ENCODE measurements around the gene EGFL7. TPM values are rescaled to one million over a fixed set of nuclear protein-coding genes. Genes with fewer than 3 reads are reported as not detected.

The EGFL7 gene
- total and polyA plus RNA-seq, 2 of the 8 experiments (the other 6 are each of a cell fraction or from before 2014, with no cell fraction given), result 37.8 to 53.4 TPM

DNA sequence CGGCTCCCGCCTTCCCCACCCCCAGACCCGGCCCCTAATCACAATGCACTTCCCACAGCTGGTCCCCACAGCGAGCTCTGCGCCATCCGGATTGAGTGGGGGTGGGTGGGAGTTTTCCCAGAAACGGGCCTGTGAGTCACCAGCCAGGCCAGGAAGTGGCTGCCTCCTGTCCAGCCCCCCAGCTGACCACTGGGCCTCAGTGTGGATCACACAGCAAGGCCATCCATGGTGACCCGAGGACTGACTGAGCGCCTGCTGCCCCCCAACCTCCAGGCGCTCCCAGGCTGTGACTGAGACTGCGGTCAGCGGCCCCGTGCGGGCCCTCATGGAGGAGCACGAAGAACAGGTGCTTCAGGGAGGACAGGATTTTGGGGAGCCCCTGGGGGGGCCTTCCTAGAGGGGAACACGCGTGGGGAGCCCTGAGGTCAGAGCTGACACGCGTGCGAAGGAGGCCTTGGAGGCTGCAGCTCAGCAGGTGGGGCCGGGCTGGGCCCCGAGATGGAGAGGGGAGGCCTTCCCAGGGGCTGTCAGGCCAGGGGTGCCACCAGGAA is 48.3 kb upstream of the EGFL7 start:
- FAIRE-seq, result no peak
- CTCF ChIA-PET (ENCODE audit: partially characterized antibody), result interaction anchor here (0.6 to 3.1 kb wide), 7 partner anchors 9 to 129 kb away, joined by 3 to 16 read pairs (median 3); no protein-coding TSS in a partner anchor
- H4K20me1 ChIP-seq (replicated peaks in 1 of 2; ENCODE audit: control insufficient read depth in 1 of 2, insufficient read depth in 2 of 2, low read length in 2 of 2), result no peaks in the 10 kb centered on the region

More for the DNA sequence above, 48.3 kb upstream of the EGFL7 start:
- Histone ChIP-seq H3K4ac (replicated peaks; ENCODE audit: insufficient read length, low read depth, low read length) (no peak overlapping the region), H2BK15ac (ENCODE audit: low read length) (no peak overlapping the region), H3K9me3 (ENCODE audit: insufficient read depth in 2 of 2, low read depth in 1 of 2, low read length in 1 of 2) (no peaks in the 10 kb centered on the region), H4K8ac (ENCODE audit: extremely low read depth, insufficient read depth, low read length) (peak overlapping the region; percentile 74; the same call in 1 of the 2 replicates), H3K36me3 (ENCODE audit: control insufficient read depth in 2 of 4, insufficient read depth in 4 of 4, low read length in 3 of 4) (no peaks in the 10 kb centered on the region), H2BK5ac (ENCODE audit: low read depth, low read length) (0 out of 2 replicates have a peak overlapping the region, but pooled peaks have one; percentile 18), H2AFZ (ENCODE audit: low read length) (no peak overlapping the region), H4K91ac (replicated peaks; ENCODE audit: insufficient read length, low read length) (no peak overlapping the region), H3K27ac (ENCODE audit: low read depth, low read length) (no peak overlapping the region), H3K27me3 (replicated peaks in 1 of 4; ENCODE audit: control insufficient read depth in 3 of 4, extremely low read depth in 1 of 4, insufficient read depth in 3 of 4, low read length in 3 of 4) (no peaks in the 10 kb centered on the region), H3K79me1 (ENCODE audit: low read depth, low read length) (no peaks in the 10 kb centered on the region), H3K4me2 (ENCODE audit: insufficient read depth in 1 of 2, low read depth in 2 of 2, low read length in 2 of 2) (no peak overlapping the region), H3K18ac (ENCODE audit: extremely low read depth, low read length) (peak overlapping the region; percentile 32; the same call in 1 of the 2 replicates), H2BK20ac (ENCODE audit: low read length) (no peak overlapping the region), H3K14ac (ENCODE audit: insufficient read length) (no peak overlapping the region), H2BK120ac (replicated peaks; ENCODE audit: low read depth, low read length) (no peak overlapping the region), H3K9ac (replicated peaks in 1 of 4; ENCODE audit: extremely low read depth in 1 of 4, low read depth in 3 of 4, low read length in 3 of 4) (no peak overlapping the region), H3K23me2 (ENCODE audit: low read depth, low read length) (no peaks in the 10 kb centered on the region), H2BK12ac (ENCODE audit: low read depth, low read length) (peak overlapping the region; percentile 75; the same call in 1 of the 2 replicates), H3K79me2 (ENCODE audit: control insufficient read depth in 1 of 2, insufficient read depth in 2 of 2, low read length in 2 of 2) (no peaks in the 10 kb centered on the region), H4K5ac (ENCODE audit: insufficient read length, low read depth, low read length) (no peak overlapping the region), H3K23ac (ENCODE audit: insufficient read length) (no peak overlapping the region), H2AK5ac (ENCODE audit: low read depth, low read length) (peak overlapping the region; percentile 39; the same call in 1 of the 2 replicates), H3K4me3 (ENCODE audit: extremely low read depth in 1 of 4, insufficient read depth in 2 of 4, low read depth in 3 of 4, low read length in 4 of 4) (no peak overlapping the region), H3K56ac (replicated peaks; ENCODE audit: insufficient read length, low read depth, low read length) (no peak overlapping the region), H3K4me1 (replicated peaks in 1 of 4; ENCODE audit: control insufficient read depth in 3 of 4, insufficient read depth in 4 of 4, low read length in 3 of 4) (peaks cover 0 to 15% (median 6%) of the 10 kb centered on the region in 4 experiments; a peak in 6 of 7 replicates)
- no peak for TF ChIP-seq ZNF274 (IDR thresholded peaks at IDR 0.05; ENCODE audit: borderline replicate concordance, extremely low read depth, low read length)
- TF ChIP-seq BACH1 (IDR thresholded peaks at IDR 0.05; ENCODE audit: low read length), result no peak
- TF ChIP-seq POLR2AphosphoS5 (IDR thresholded peaks at IDR 0.05; ENCODE audit: low read depth, low read length), result no peak
- TF ChIP-seq SIRT6 (IDR thresholded peaks at IDR 0.05; ENCODE audit: low read length), result no peak
- no peak for TF ChIP-seq MAFK (IDR thresholded peaks at IDR 0.05; ENCODE audit: low read depth, low read length)
- no peak for TF ChIP-seq KDM5A (IDR thresholded peaks at IDR 0.05; ENCODE audit: low read length)
- no peak for TF ChIP-seq GABPA (IDR thresholded peaks at IDR 0.05; ENCODE audit: borderline replicate concordance, insufficient read depth, low read length)
- TF ChIP-seq JUND (IDR thresholded peaks at IDR 0.05; ENCODE audit: low read length), result no peak
- TF ChIP-seq PHF8 (conservative IDR thresholded peaks at IDR 0.05; ENCODE audit: low read depth, low read length), result no peak
- no peak for TF ChIP-seq SIX5 (IDR thresholded peaks at IDR 0.05; ENCODE audit: low read depth, low read length)
- no peak for TF ChIP-seq HDAC2 (IDR thresholded peaks at IDR 0.05; ENCODE audit: borderline replicate concordance in 1 of 2, low read depth in 2 of 2, low read length in 2 of 2)
- TF ChIP-seq BCL11A (IDR thresholded peaks at IDR 0.05; ENCODE audit: low read depth in 2 of 2, low read length in 2 of 2), result no peak
- WGBS, 2 experiments (ENCODE audit: extremely low coverage in 1 of 2, insufficient coverage in 1 of 2, insufficient read length in 1 of 2, insufficient replicate concordance in 2 of 2, low coverage in 1 of 2, low lambda C conversion rate in 2 of 2, missing lambda C conversion rate in 1 of 2), result 84% methylated on average over 15 of the region's 22 CpGs; no CpG with 5 or more reads in 1 of the 2 experiments
- no peak for DNase-seq (ENCODE audit: low read depth in 1 of 2, low spot score in 2 of 2)
- POLR2A ChIA-PET (ENCODE audit: partially characterized antibody), result interaction anchor here (0.9 to 1.1 kb wide), 2 partner anchors 27 to 75 kb away, joined by 3 to 4 read pairs; no protein-coding TSS in a partner anchor
